ENCODE measurements around the gene SMIM29.
"Not testable (repeated sequence)": the region's sequence is repeated elsewhere in the genome, so short reads cannot be mapped to it uniquely, and the experiment has no call there.

DNA sequence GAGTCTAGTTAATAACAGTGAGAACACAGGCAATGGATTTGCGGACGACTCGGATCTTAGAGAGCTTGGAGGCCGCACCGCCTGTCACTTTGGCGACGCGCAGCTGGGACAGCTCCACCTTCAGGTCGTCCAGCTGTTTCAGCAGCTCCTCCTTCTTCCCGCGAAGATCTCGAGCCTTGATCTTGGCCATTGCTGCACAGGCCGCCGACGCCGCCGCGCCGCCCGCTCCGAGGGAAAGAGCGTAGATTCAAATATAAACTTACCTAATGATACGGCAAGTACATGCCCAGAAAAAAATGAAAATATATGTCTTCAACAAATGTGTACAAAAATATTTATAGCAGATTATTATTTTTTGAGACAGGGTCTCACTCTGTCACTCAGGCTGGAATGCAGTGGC lies 14.7 kb upstream of the SMIM29 start:
- TF ChIP-seq, protein P1, sequence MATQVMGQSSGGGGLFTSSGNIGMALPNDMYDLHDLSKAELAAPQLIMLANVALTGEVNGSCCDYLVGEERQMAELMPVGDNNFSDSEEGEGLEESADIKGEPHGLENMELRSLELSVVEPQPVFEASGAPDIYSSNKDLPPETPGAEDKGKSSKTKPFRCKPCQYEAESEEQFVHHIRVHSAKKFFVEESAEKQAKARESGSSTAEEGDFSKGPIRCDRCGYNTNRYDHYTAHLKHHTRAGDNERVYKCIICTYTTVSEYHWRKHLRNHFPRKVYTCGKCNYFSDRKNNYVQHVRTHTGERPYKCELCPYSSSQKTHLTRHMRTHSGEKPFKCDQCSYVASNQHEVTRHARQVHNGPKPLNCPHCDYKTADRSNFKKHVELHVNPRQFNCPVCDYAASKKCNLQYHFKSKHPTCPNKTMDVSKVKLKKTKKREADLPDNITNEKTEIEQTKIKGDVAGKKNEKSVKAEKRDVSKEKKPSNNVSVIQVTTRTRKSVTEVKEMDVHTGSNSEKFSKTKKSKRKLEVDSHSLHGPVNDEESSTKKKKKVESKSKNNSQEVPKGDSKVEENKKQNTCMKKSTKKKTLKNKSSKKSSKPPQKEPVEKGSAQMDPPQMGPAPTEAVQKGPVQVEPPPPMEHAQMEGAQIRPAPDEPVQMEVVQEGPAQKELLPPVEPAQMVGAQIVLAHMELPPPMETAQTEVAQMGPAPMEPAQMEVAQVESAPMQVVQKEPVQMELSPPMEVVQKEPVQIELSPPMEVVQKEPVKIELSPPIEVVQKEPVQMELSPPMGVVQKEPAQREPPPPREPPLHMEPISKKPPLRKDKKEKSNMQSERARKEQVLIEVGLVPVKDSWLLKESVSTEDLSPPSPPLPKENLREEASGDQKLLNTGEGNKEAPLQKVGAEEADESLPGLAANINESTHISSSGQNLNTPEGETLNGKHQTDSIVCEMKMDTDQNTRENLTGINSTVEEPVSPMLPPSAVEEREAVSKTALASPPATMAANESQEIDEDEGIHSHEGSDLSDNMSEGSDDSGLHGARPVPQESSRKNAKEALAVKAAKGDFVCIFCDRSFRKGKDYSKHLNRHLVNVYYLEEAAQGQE (IDR thresholded peaks at IDR 0.05; ENCODE audit: unreplicated experiment) = not testable (repeated sequence)
- TF ChIP-seq, protein P2, sequence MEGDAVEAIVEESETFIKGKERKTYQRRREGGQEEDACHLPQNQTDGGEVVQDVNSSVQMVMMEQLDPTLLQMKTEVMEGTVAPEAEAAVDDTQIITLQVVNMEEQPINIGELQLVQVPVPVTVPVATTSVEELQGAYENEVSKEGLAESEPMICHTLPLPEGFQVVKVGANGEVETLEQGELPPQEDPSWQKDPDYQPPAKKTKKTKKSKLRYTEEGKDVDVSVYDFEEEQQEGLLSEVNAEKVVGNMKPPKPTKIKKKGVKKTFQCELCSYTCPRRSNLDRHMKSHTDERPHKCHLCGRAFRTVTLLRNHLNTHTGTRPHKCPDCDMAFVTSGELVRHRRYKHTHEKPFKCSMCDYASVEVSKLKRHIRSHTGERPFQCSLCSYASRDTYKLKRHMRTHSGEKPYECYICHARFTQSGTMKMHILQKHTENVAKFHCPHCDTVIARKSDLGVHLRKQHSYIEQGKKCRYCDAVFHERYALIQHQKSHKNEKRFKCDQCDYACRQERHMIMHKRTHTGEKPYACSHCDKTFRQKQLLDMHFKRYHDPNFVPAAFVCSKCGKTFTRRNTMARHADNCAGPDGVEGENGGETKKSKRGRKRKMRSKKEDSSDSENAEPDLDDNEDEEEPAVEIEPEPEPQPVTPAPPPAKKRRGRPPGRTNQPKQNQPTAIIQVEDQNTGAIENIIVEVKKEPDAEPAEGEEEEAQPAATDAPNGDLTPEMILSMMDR (conservative IDR thresholded peaks at IDR 0.05; ENCODE audit: low read depth in 2 of 2) = peak; percentile 30 to 31
- TF ChIP-seq POLR2AphosphoS5 (IDR thresholded peaks at IDR 0.05; ENCODE audit: low read depth); EZH2 (IDR thresholded peaks at IDR 0.05; ENCODE audit: low read depth, unreplicated experiment); EZH2phosphoT487 (IDR thresholded peaks at IDR 0.05; ENCODE audit: unreplicated experiment); CREB1 (CRISPR knock-in tag; IDR thresholded peaks at IDR 0.05; ENCODE audit: low read depth); JUNB (IDR thresholded peaks at IDR 0.05; ENCODE audit: unreplicated experiment): not testable (repeated sequence)

Measured in GM23338 (cell line).